OCI-LY3 (cell line): ENCODE results near the gene C1QTNF12.

ENCODE experiments used
- EZH2phosphoT487 ChIP-seq: fragments of 200-600 bp; shearing (Covaris generic); IDR thresholded peaks from 2 replicates; pipeline ENCODE4 v1.6.1; 2018; ENCODE audit warnings: antibody characterized with exemption, mixed run types, low read depth
- TF ChIP-seq, protein P1 (sequence below): fragments of 200-600, 300-600 bp; sonication (generic); IDR thresholded peaks from 2 replicates; pipeline ENCODE4 v1.5.1; 2014; ENCODE audit warnings: antibody characterized with exemption, low read length, low read depth

DNA sequence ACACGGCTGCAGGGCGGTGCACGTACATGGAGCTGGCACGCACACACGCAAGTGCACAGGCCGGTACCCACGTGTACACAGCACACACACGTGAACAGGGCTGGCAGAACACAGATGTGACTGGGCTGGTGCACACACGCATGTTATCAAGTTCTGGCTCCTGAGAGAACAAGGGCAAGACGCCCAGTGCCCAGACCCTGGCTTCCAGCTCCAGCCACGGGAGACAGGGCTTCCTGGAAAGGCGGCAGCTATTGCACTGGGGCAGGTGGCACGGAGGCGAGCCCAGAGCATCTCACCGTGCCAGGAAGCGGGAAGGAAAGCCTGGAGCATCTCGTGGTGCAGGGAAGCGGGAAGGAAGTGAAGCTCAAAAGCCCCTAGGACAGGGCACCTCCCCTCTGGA, 20.6 kb downstream of the C1QTNF12 start:
- TF ChIP-seq, protein P1, sequence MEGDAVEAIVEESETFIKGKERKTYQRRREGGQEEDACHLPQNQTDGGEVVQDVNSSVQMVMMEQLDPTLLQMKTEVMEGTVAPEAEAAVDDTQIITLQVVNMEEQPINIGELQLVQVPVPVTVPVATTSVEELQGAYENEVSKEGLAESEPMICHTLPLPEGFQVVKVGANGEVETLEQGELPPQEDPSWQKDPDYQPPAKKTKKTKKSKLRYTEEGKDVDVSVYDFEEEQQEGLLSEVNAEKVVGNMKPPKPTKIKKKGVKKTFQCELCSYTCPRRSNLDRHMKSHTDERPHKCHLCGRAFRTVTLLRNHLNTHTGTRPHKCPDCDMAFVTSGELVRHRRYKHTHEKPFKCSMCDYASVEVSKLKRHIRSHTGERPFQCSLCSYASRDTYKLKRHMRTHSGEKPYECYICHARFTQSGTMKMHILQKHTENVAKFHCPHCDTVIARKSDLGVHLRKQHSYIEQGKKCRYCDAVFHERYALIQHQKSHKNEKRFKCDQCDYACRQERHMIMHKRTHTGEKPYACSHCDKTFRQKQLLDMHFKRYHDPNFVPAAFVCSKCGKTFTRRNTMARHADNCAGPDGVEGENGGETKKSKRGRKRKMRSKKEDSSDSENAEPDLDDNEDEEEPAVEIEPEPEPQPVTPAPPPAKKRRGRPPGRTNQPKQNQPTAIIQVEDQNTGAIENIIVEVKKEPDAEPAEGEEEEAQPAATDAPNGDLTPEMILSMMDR, result no peak
- no peak for TF ChIP-seq EZH2phosphoT487
